C4-2B (cell line): ENCODE measurements around the gene GJB3.

Experiments
- ZFX ChIP-seq: fragments of 450-650 bp; IDR thresholded peaks from 2 replicates; pipeline ENCODE4 v1.6.1; 2017
- TF ChIP-seq, protein P1 (sequence below): fragments of 450-650 bp; conservative IDR thresholded peaks from 2 replicates; pipeline ENCODE4 v1.5.1; 2017; ENCODE audit warnings: mild to moderate bottlenecking

DNA sequence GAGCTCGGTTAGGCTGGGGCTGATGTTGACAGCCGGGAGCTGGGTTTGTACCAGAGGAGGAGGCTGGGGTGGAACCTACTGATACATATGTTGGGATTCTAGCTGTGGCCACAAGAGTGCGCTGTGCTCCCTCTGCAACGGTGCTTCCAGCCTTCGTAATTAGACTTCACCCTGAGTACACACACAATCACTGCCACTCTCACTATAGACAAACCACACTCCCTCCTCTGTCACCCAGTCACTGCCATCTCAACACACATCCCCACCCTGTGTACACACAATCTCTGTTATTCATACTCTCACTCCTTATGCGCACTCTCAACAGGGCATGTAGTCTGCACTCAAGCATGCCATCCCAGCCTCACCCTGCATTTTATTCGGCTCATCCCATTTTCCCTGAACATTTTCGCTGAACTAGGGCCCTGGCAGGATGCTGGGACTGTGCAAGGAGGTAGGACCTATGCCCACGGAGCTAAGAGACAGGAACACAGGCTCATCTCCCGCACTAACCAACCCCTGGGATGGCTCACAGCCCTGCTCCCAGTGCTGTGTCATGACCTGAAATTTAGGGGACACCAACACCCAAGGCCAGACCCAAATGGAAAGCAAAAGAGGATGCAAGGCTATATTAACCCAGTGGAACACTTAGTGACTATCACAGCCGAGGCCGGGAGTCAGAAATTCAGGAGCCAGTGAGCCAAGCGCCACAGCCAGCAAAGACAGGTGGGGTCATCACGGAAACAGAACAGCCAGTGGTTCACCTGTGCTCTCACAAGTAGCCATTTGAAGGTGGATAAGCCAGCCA lies 5.7 kb downstream of the GJB3 start:
- TF ChIP-seq, protein P1, sequence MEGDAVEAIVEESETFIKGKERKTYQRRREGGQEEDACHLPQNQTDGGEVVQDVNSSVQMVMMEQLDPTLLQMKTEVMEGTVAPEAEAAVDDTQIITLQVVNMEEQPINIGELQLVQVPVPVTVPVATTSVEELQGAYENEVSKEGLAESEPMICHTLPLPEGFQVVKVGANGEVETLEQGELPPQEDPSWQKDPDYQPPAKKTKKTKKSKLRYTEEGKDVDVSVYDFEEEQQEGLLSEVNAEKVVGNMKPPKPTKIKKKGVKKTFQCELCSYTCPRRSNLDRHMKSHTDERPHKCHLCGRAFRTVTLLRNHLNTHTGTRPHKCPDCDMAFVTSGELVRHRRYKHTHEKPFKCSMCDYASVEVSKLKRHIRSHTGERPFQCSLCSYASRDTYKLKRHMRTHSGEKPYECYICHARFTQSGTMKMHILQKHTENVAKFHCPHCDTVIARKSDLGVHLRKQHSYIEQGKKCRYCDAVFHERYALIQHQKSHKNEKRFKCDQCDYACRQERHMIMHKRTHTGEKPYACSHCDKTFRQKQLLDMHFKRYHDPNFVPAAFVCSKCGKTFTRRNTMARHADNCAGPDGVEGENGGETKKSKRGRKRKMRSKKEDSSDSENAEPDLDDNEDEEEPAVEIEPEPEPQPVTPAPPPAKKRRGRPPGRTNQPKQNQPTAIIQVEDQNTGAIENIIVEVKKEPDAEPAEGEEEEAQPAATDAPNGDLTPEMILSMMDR, result peak; percentile 94
- no peak for TF ChIP-seq ZFX
